ENCODE data around the gene TTLL11.

DNA sequence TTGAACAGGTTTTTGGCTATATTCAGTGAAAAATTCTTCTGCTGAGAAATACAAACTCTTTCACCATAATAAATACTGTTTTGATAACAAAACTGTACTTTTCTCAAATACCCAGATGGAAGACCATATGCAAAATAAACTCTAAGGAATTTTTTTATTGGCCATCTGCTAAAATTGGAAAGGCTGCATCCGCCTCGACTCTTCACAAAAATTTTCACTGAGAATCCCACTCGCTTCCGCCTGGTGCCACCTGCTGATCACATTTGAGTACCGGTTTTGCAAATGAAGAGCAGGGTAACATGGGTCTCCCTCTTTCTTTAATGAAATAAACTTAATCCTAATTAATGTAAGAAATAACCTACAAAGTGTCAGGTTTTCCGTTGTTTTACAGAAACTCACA lies 76.4 kb downstream of the TTLL11 start:
- TF ChIP-seq, protein P1, sequence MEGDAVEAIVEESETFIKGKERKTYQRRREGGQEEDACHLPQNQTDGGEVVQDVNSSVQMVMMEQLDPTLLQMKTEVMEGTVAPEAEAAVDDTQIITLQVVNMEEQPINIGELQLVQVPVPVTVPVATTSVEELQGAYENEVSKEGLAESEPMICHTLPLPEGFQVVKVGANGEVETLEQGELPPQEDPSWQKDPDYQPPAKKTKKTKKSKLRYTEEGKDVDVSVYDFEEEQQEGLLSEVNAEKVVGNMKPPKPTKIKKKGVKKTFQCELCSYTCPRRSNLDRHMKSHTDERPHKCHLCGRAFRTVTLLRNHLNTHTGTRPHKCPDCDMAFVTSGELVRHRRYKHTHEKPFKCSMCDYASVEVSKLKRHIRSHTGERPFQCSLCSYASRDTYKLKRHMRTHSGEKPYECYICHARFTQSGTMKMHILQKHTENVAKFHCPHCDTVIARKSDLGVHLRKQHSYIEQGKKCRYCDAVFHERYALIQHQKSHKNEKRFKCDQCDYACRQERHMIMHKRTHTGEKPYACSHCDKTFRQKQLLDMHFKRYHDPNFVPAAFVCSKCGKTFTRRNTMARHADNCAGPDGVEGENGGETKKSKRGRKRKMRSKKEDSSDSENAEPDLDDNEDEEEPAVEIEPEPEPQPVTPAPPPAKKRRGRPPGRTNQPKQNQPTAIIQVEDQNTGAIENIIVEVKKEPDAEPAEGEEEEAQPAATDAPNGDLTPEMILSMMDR (conservative IDR thresholded peaks at IDR 0.05; ENCODE audit: low read depth, low read length), result peak; percentile 51; the same call in 1 of the 2 replicates
- TF ChIP-seq EZH2phosphoT487 (IDR thresholded peaks at IDR 0.05; ENCODE audit: borderline replicate concordance, low read length), result no peak
